ENCODE data around the gene APC2. TPM values are rescaled to one million over a fixed set of nuclear protein-coding genes. Genes with fewer than 3 reads are reported as not detected.
A peak's percentile ranks its signal among the peaks of the same experiment; 100 is the strongest.

Gene APC2
- total RNA-seq, 1 donor from 2014 or later: 1.0 TPM

- H3K27me3 ChIP-seq (ENCODE audit: control insufficient read depth in 3 of 3, insufficient read depth in 3 of 3, low read length in 3 of 3): peaks cover 0 to under 1% (median 0%) of the 10 kb centered on the region in 3 donors
- peaks cover 12 to 30% (median 30%) of the 10 kb centered on the region in 3 donors for H3K4me1 ChIP-seq (ENCODE audit: control insufficient read depth in 3 of 3, insufficient read depth in 3 of 3, low read length in 3 of 3)
These were observed 59.9 kb downstream of the APC2 start for GRCh38 chr19:1509602-1510441.

GRCh38 chr19:1510442-1510806 is 60.5 kb downstream of the APC2 start:
- H3K9me3 ChIP-seq (ENCODE audit: control insufficient read depth in 3 of 3, low read length in 3 of 3): no peaks in the 10 kb centered on the region
- peaks cover 12 to 33% (median 32%) of the 10 kb centered on the region in 3 donors for H3K4me1 ChIP-seq (ENCODE audit: control insufficient read depth in 3 of 3, insufficient read depth in 3 of 3, low read length in 3 of 3)
- no peak overlapping the region for H3K27ac ChIP-seq (ENCODE audit: low read depth, low read length)
- H3K27me3 ChIP-seq (ENCODE audit: control insufficient read depth in 3 of 3, insufficient read depth in 3 of 3, low read length in 3 of 3): peaks cover 0 to 3% (median 2%) of the 10 kb centered on the region in 3 donors
- H3K36me3 ChIP-seq (ENCODE audit: control insufficient read depth in 3 of 3, insufficient read depth in 3 of 3, low read length in 3 of 3): peaks cover 4 to 14% (median 4%) of the 10 kb centered on the region in 3 donors
- no peak overlapping the region for H3K4me3 ChIP-seq (ENCODE audit: low read length in 3 of 3)
- no peak overlapping the region for H3K9ac ChIP-seq (ENCODE audit: low read depth in 1 of 3, low read length in 3 of 3)

More at GRCh38 chr19:1509602-1510441, 59.9 kb downstream of the APC2 start:
- peaks cover 4 to 17% (median 5%) of the 10 kb centered on the region in 3 donors for H3K36me3 ChIP-seq (ENCODE audit: control insufficient read depth in 3 of 3, insufficient read depth in 3 of 3, low read length in 3 of 3)
- peak overlapping the region in 1 of 3 donors; percentile 8 for H3K9ac ChIP-seq (ENCODE audit: low read depth in 1 of 3, low read length in 3 of 3)
- H3K27ac ChIP-seq (ENCODE audit: low read depth, low read length): no peak overlapping the region
- no peaks in the 10 kb centered on the region for H3K9me3 ChIP-seq (ENCODE audit: control insufficient read depth in 3 of 3, low read length in 3 of 3)
- H3K4me3 ChIP-seq (ENCODE audit: low read length in 3 of 3): no peak overlapping the region

GRCh38 chr19:1510807-1511206 is 60.9 kb downstream of the APC2 start:
- Histone ChIP-seq H3K4me1 (ENCODE audit: control insufficient read depth in 3 of 3, insufficient read depth in 3 of 3, low read length in 3 of 3) (peaks cover 12 to 33% (median 32%) of the 10 kb centered on the region in 3 donors), H3K36me3 (ENCODE audit: control insufficient read depth in 3 of 3, insufficient read depth in 3 of 3, low read length in 3 of 3) (peaks cover 0 to 11% (median under 1%) of the 10 kb centered on the region in 3 donors), H3K9ac (ENCODE audit: low read depth in 1 of 3, low read length in 3 of 3) (no peak overlapping the region), H3K27ac (ENCODE audit: low read depth, low read length) (no peak overlapping the region), H3K4me3 (ENCODE audit: low read length in 3 of 3) (no peak overlapping the region), H3K27me3 (ENCODE audit: control insufficient read depth in 3 of 3, insufficient read depth in 3 of 3, low read length in 3 of 3) (peaks cover 0 to 3% (median 2%) of the 10 kb centered on the region in 3 donors), H3K9me3 (ENCODE audit: control insufficient read depth in 3 of 3, low read length in 3 of 3) (no peaks in the 10 kb centered on the region)

- H3K27ac ChIP-seq (ENCODE audit: low read depth, low read length): peak overlapping the region; percentile 91
- H3K9me3 ChIP-seq (ENCODE audit: control insufficient read depth in 3 of 3, low read length in 3 of 3): no peaks in the 10 kb centered on the region
- H3K4me1 ChIP-seq (ENCODE audit: control insufficient read depth in 3 of 3, insufficient read depth in 3 of 3, low read length in 3 of 3): peaks cover 12 to 33% (median 32%) of the 10 kb centered on the region in 3 donors
- H3K4me3 ChIP-seq (ENCODE audit: low read length in 3 of 3): peak overlapping the region in 1 of 3 donors; percentile 85
- peaks cover 0 to 3% (median 2%) of the 10 kb centered on the region in 3 donors for H3K27me3 ChIP-seq (ENCODE audit: control insufficient read depth in 3 of 3, insufficient read depth in 3 of 3, low read length in 3 of 3)
- peak overlapping the region in 2 of 3 donors; percentile 32 to 94 for H3K9ac ChIP-seq (ENCODE audit: low read depth in 1 of 3, low read length in 3 of 3)
- H3K36me3 ChIP-seq (ENCODE audit: control insufficient read depth in 3 of 3, insufficient read depth in 3 of 3, low read length in 3 of 3): peaks cover 0 to 6% (median 0%) of the 10 kb centered on the region in 3 donors
These were observed 61.7 kb downstream of the APC2 start for GRCh38 chr19:1511318-1512317.

GRCh38 chr19:1512671-1513498 is 63.0 kb downstream of the APC2 start, which contains the start of gene ADAMTSL5:
Gene ADAMTSL5, minus strand, starts transcription at chr19:1513019. Its CDS starts 2,076 bp downstream, at chr19:1510943.
- peak within 1 kb of the TSS; percentile 81 to 95 (median 94) for H3K9ac ChIP-seq (ENCODE audit: low read depth in 1 of 3, low read length in 3 of 3)
- peaks cover 8 to 26% (median 26%) of the 10 kb centered on the region in 3 donors for H3K4me1 ChIP-seq (ENCODE audit: control insufficient read depth in 3 of 3, insufficient read depth in 3 of 3, low read length in 3 of 3)
- no peaks in the 10 kb centered on the region for H3K9me3 ChIP-seq (ENCODE audit: control insufficient read depth in 3 of 3, low read length in 3 of 3)
- peaks cover 0 to 6% (median 0%) of the 10 kb centered on the region in 3 donors for H3K36me3 ChIP-seq (ENCODE audit: control insufficient read depth in 3 of 3, insufficient read depth in 3 of 3, low read length in 3 of 3)
- peak within 1 kb of the TSS; percentile 91 for H3K27ac ChIP-seq (ENCODE audit: low read depth, low read length)
- peaks cover 0 to 3% (median 2%) of the 10 kb centered on the region in 3 donors for H3K27me3 ChIP-seq (ENCODE audit: control insufficient read depth in 3 of 3, insufficient read depth in 3 of 3, low read length in 3 of 3)
- H3K4me3 ChIP-seq (ENCODE audit: low read length in 3 of 3): peak within 1 kb of the TSS; percentile 71 to 85 (median 76)

GRCh38 chr19:1513499-1514294 is 63.8 kb downstream of the APC2 start:
- H3K9ac ChIP-seq (ENCODE audit: low read depth in 1 of 3, low read length in 3 of 3): peak overlapping the region; percentile 51 to 94 (median 80)
- H3K4me3 ChIP-seq (ENCODE audit: low read length in 3 of 3): peak overlapping the region in 2 of 3 donors; percentile 76 to 85
- H3K36me3 ChIP-seq (ENCODE audit: control insufficient read depth in 3 of 3, insufficient read depth in 3 of 3, low read length in 3 of 3): peaks cover 0 to 6% (median 0%) of the 10 kb centered on the region in 3 donors
- H3K27me3 ChIP-seq (ENCODE audit: control insufficient read depth in 3 of 3, insufficient read depth in 3 of 3, low read length in 3 of 3): peaks cover 0 to 8% (median 2%) of the 10 kb centered on the region in 3 donors
- peaks cover 5 to 25% (median 22%) of the 10 kb centered on the region in 3 donors for H3K4me1 ChIP-seq (ENCODE audit: control insufficient read depth in 3 of 3, insufficient read depth in 3 of 3, low read length in 3 of 3)
- peak overlapping the region; percentile 88 for H3K27ac ChIP-seq (ENCODE audit: low read depth, low read length)
- no peaks in the 10 kb centered on the region for H3K9me3 ChIP-seq (ENCODE audit: control insufficient read depth in 3 of 3, low read length in 3 of 3)

- peaks cover 5 to 25% (median 22%) of the 10 kb centered on the region in 3 donors for H3K4me1 ChIP-seq (ENCODE audit: control insufficient read depth in 3 of 3, insufficient read depth in 3 of 3, low read length in 3 of 3)
- H3K9ac ChIP-seq (ENCODE audit: low read depth in 1 of 3, low read length in 3 of 3): peak overlapping the region in 2 of 3 donors; percentile 80 to 94
- H3K27ac ChIP-seq (ENCODE audit: low read depth, low read length): peak overlapping the region; percentile 88
- peaks cover 0 to 10% (median 2%) of the 10 kb centered on the region in 3 donors for H3K27me3 ChIP-seq (ENCODE audit: control insufficient read depth in 3 of 3, insufficient read depth in 3 of 3, low read length in 3 of 3)
- H3K4me3 ChIP-seq (ENCODE audit: low read length in 3 of 3): peak overlapping the region in 1 of 3 donors; percentile 54
- H3K36me3 ChIP-seq (ENCODE audit: control insufficient read depth in 3 of 3, insufficient read depth in 3 of 3, low read length in 3 of 3): peaks cover 0 to 5% (median 0%) of the 10 kb centered on the region in 3 donors
- H3K9me3 ChIP-seq (ENCODE audit: control insufficient read depth in 3 of 3, low read length in 3 of 3): no peaks in the 10 kb centered on the region
These were observed 64.4 kb downstream of the APC2 start for GRCh38 chr19:1514295-1514661.

GRCh38 chr19:1514986-1515721 is 65.2 kb downstream of the APC2 start:
- Histone ChIP-seq H3K36me3 (ENCODE audit: control insufficient read depth in 3 of 3, insufficient read depth in 3 of 3, low read length in 3 of 3) (no peaks in the 10 kb centered on the region), H3K27me3 (ENCODE audit: control insufficient read depth in 3 of 3, insufficient read depth in 3 of 3, low read length in 3 of 3) (peaks cover 0 to 12% (median 3%) of the 10 kb centered on the region in 3 donors), H3K9me3 (ENCODE audit: control insufficient read depth in 3 of 3, low read length in 3 of 3) (no peaks in the 10 kb centered on the region), H3K9ac (ENCODE audit: low read depth in 1 of 3, low read length in 3 of 3) (peak overlapping the region in 1 of 3 donors; percentile 94), H3K27ac (ENCODE audit: low read depth, low read length) (no peak overlapping the region), H3K4me1 (ENCODE audit: control insufficient read depth in 3 of 3, insufficient read depth in 3 of 3, low read length in 3 of 3) (peaks cover 5 to 22% (median 22%) of the 10 kb centered on the region in 3 donors), H3K4me3 (ENCODE audit: low read length in 3 of 3) (no peak overlapping the region)
